Rectal smooth muscle tissue (tissue), 1 donor: Measurements from ENCODE around the gene PDE4DIP.
"Not testable (repeated sequence)": the region's sequence is repeated elsewhere in the genome, so short reads cannot be mapped to it uniquely, and the experiment has no call there.

ENCODE experiments used
- H3K27ac ChIP-seq: one replicate; pipeline ENCODE4 v1.7.0; 2013; ENCODE audit warnings: low read depth, low read length, inconsistent platforms
- H3K27me3 ChIP-seq: one replicate; pipeline ENCODE4 v1.7.0; 2013; ENCODE audit warnings: low read length; ENCODE audit not compliant: control insufficient read depth, insufficient read depth
- H3K36me3 ChIP-seq: one replicate; pipeline ENCODE4 v1.7.0; 2013; ENCODE audit warnings: low read length; ENCODE audit not compliant: control insufficient read depth, insufficient read depth
- H3K4me1 ChIP-seq: one replicate; pipeline ENCODE4 v1.7.0; 2013; ENCODE audit warnings: low read length; ENCODE audit not compliant: control insufficient read depth, insufficient read depth
- H3K4me3 ChIP-seq: one replicate; pipeline ENCODE4 v1.7.0; 2013; ENCODE audit warnings: low read length
- H3K9ac ChIP-seq: one replicate; pipeline ENCODE4 v1.7.0; 2013; ENCODE audit warnings: low read length

The PDE4DIP gene

GRCh38 chr1:148975866-148976537, 131.8 kb downstream of the PDE4DIP start:
- not testable (repeated sequence) for H3K4me1 ChIP-seq, H3K27ac ChIP-seq

GRCh38 chr1:148977785-148978184, 133.6 kb downstream of the PDE4DIP start:
- H3K27ac ChIP-seq, H3K4me1 ChIP-seq, H3K4me3 ChIP-seq, H3K27me3 ChIP-seq, H3K9ac ChIP-seq: not testable (repeated sequence)
- H3K36me3 ChIP-seq = peaks cover 16% of the 10 kb centered on the region

More at GRCh38 chr1:148975866-148976537, 131.8 kb downstream of the PDE4DIP start:
- not testable (repeated sequence) for H3K9ac ChIP-seq, H3K27me3 ChIP-seq, H3K4me3 ChIP-seq
- peaks cover 12% of the 10 kb centered on the region for H3K36me3 ChIP-seq

GRCh38 chr1:148989378-148989777, 145.2 kb downstream of the PDE4DIP start:
- not testable (repeated sequence) for H3K4me1 ChIP-seq, H3K36me3 ChIP-seq, H3K4me3 ChIP-seq, H3K27ac ChIP-seq, H3K27me3 ChIP-seq, H3K9ac ChIP-seq

GRCh38 chr1:148990233-148990788, 146.1 kb downstream of the PDE4DIP start:
- H3K4me3 ChIP-seq, H3K4me1 ChIP-seq, H3K36me3 ChIP-seq, H3K27ac ChIP-seq, H3K9ac ChIP-seq, H3K27me3 ChIP-seq: not testable (repeated sequence)

GRCh38 chr1:148991818-148992217, 147.6 kb downstream of the PDE4DIP start:
- H3K36me3 ChIP-seq, H3K4me3 ChIP-seq, H3K4me1 ChIP-seq, H3K9ac ChIP-seq, H3K27ac ChIP-seq, H3K27me3 ChIP-seq: not testable (repeated sequence)

GRCh38 chr1:148992364-148992763, 148.1 kb downstream of the PDE4DIP start:
- H3K27ac ChIP-seq, H3K36me3 ChIP-seq, H3K4me1 ChIP-seq, H3K4me3 ChIP-seq, H3K27me3 ChIP-seq, H3K9ac ChIP-seq: not testable (repeated sequence)

GRCh38 chr1:148996449-148997224, 152.4 kb downstream of the PDE4DIP start:
- H3K27me3 ChIP-seq, H3K9ac ChIP-seq, H3K36me3 ChIP-seq, H3K4me3 ChIP-seq, H3K27ac ChIP-seq, H3K4me1 ChIP-seq: not testable (repeated sequence)

GRCh38 chr1:148997405-148997804, 153.2 kb downstream of the PDE4DIP start:
- H3K4me1 ChIP-seq, H3K9ac ChIP-seq, H3K36me3 ChIP-seq, H3K27me3 ChIP-seq, H3K4me3 ChIP-seq, H3K27ac ChIP-seq: not testable (repeated sequence)

GRCh38 chr1:149002664-149003063, 158.4 kb downstream of the PDE4DIP start:
- not testable (repeated sequence) for H3K9ac ChIP-seq, H3K4me1 ChIP-seq, H3K27me3 ChIP-seq, H3K27ac ChIP-seq, H3K36me3 ChIP-seq, H3K4me3 ChIP-seq

- H3K27ac ChIP-seq, H3K4me1 ChIP-seq, H3K9ac ChIP-seq, H3K36me3 ChIP-seq, H3K4me3 ChIP-seq, H3K27me3 ChIP-seq: not testable (repeated sequence)
Observed at GRCh38 chr1:149008326-149008725, 164.1 kb downstream of the PDE4DIP start.

- H3K9ac ChIP-seq, H3K36me3 ChIP-seq, H3K27me3 ChIP-seq, H3K27ac ChIP-seq, H3K4me3 ChIP-seq, H3K4me1 ChIP-seq: not testable (repeated sequence)
Observed at GRCh38 chr1:149008769-149009168, 164.5 kb downstream of the PDE4DIP start.

- not testable (repeated sequence) for H3K27ac ChIP-seq, H3K4me3 ChIP-seq
Observed at GRCh38 chr1:149009761-149010160, 165.5 kb downstream of the PDE4DIP start.

GRCh38 chr1:149012599-149012998, 168.4 kb downstream of the PDE4DIP start:
- H3K4me1 ChIP-seq, H3K4me3 ChIP-seq, H3K27ac ChIP-seq, H3K36me3 ChIP-seq, H3K27me3 ChIP-seq, H3K9ac ChIP-seq: not testable (repeated sequence)

More at GRCh38 chr1:149009761-149010160, 165.5 kb downstream of the PDE4DIP start:
- H3K4me1 ChIP-seq, H3K36me3 ChIP-seq, H3K27me3 ChIP-seq, H3K9ac ChIP-seq: not testable (repeated sequence)
